Measurements from ENCODE around the gene SPNS2.

Gene SPNS2

GRCh38 chr17:4504188-4504587 is 5.5 kb downstream of the SPNS2 start:
- DNase-seq = no peak

DNA sequence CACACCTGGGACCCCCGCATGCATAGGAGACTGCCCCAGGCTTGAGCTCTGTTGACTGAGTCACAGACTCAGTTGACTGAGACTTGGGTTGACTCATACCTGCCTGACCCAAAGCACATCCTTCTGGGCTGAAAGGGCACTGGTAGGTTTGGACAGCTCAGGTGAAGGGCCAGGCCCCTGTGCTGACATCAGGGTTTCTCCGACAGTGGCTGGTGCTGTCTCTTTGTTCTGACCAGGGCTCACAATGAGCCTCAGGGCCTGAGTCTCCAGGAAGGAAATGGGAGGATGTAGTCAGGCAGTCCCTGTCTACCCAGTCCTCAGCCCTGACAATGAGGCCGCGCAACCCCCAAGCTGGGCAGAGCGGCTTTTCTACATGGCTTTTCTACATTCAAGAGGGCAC is 6.5 kb downstream of the SPNS2 start:
- no peak for DNase-seq

DNA sequence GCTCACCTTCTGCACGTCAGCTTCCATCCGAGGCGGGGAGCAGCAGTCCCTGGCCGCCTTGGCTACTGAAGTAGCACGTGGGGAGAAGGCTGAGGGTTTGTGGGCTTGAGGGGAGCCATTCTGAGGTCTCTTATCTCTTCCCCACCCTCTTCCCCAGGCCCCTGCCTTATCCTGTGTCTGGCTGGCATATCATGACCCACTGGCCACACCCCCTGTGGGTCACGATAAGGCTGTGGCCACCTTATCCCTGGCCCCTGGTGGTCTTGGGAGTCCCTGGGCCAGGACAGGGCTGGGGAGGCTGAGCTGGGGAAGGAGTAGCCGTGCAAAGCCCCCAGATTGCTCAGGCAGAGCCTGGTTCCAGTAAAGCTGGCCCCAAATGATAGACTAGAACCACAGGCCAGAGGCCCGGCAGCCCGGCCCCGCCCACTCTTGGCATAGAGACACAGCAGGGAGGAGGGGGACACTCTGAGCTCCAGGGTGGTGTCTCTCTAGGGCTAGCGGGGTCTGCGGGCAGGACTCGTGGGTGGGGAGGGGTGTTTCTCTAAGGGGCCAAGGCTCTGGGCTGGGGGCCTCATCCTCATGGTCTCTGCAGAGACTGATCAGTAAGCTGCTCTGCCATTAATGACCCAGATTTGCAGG is 7.6 kb downstream of the SPNS2 start:
- DNase-seq = peak; percentile 93

DNA sequence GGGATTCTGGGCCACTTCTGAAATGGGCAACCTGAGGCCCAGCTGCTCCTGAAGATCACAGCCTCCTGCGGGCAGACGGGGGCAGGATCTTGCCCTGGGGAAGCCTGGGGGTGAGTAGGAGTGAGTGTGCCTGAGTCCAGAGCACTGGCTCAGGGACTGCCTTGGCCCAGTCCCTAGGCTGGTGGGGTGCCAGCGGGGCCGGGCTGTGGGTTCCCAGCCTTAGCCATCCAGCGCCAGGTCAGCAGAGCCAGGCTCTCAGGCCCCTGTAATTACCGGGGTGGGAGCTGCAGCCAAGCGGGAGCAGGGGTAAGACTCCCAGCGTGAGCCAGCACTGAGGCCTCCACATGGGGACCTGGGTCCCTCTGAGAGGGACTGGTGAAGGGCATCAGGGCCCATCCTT is 8.2 kb downstream of the SPNS2 start:
- DNase-seq = no peak

- no peak for DNase-seq
Observed at GRCh38 chr17:4507361-4508111, 8.9 kb downstream of the SPNS2 start.

- no peak for DNase-seq
Observed at GRCh38 chr17:4508207-4508606, 9.5 kb downstream of the SPNS2 start.

- no peak for DNase-seq
Observed at GRCh38 chr17:4509401-4509800, 10.7 kb downstream of the SPNS2 start.

DNA sequence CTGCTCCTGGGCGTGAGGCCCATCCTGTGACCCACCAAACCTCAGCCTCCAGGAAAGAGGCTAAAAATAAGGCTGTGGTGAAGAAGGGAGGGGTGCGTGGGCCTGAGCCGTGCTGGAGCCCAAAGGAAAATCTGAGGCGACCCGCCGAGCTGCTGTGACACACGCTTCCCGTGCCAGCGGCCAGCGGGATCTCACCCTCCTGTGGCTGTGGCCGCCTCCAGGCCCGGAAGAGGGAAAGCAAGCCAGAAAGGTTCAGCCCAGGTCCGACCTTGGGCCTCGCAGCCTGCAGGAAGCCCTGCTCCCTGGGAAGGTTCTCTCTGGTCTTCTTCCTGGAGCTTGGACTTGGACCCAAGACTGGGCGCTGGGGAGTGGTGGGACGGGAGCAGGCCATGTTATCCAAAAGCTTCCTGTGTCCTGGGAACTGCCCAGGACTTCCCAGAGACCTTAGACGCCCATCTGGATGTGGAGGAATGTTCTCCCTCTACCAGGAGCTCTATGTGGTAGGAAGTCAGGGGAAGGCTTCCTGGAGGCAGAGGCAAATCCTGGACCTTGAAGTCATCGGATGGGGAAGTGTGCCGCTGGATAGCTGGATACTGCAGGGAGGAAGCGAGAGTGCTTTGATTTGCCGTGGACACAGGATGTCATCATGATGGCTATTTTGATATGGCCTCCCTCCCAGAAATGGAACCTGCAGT is 11.4 kb downstream of the SPNS2 start:
- no peak for DNase-seq

GRCh38 chr17:4510618-4510941 is 11.9 kb downstream of the SPNS2 start:
- no peak for DNase-seq

GRCh38 chr17:4511199-4511932 is 12.7 kb downstream of the SPNS2 start:
- DNase-seq = no peak

- no peak for DNase-seq
Observed at GRCh38 chr17:4512156-4513112, 13.8 kb downstream of the SPNS2 start.

GRCh38 chr17:4513113-4514032 is 14.7 kb downstream of the SPNS2 start:
- no peak for DNase-seq

- no peak for DNase-seq
Observed at GRCh38 chr17:4514206-4514605, 15.5 kb downstream of the SPNS2 start.

DNA sequence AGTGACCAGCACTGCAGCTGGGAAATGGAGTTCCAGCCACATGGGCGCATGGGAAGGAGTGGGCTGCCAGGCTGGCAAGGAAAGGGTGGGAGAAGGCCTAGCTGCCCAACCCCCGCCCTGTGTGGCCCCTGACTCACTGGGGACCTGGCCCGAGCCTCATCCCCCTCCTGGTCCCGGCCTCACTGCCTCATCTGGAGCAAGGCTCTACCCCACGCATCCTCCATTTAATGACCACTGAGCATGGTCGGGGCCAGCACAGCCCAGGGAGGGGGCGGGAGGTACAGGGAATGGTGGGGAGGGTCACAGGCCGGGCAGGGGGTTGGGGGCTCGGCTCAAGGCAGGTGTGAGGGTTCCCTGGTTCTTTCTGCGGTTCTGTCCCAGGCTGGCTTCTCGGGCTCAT is 16.1 kb downstream of the SPNS2 start:
- DNase-seq = no peak

GRCh38 chr17:4515501-4515900 is 16.8 kb downstream of the SPNS2 start:
- no peak for DNase-seq

GRCh38 chr17:4516735-4517134 is 18.1 kb downstream of the SPNS2 start:
- no peak for DNase-seq

DNA sequence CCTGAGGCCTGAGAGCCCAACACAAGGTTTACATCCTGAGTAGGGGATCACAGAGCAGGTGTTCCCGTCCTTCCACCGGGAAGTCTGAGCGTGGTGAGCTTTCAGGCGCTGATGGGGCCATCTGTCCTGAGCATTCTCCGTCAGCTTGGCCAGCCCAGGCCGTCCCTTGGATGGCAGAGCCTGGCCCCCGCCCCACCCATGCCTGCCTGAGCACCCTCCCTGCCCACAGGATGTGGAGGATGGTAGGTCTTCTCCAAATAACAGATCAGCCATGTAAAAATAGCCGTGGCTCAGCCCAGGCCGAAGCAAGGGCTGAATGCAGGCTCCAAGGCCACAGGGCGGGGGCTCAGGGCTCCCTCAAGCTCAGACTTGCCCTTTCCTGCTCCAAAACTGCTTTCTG is 20.2 kb downstream of the SPNS2 start:
- DNase-seq = no peak

- DNase-seq = no peak
Observed at GRCh38 chr17:4519361-4519788, 20.7 kb downstream of the SPNS2 start.

DNA sequence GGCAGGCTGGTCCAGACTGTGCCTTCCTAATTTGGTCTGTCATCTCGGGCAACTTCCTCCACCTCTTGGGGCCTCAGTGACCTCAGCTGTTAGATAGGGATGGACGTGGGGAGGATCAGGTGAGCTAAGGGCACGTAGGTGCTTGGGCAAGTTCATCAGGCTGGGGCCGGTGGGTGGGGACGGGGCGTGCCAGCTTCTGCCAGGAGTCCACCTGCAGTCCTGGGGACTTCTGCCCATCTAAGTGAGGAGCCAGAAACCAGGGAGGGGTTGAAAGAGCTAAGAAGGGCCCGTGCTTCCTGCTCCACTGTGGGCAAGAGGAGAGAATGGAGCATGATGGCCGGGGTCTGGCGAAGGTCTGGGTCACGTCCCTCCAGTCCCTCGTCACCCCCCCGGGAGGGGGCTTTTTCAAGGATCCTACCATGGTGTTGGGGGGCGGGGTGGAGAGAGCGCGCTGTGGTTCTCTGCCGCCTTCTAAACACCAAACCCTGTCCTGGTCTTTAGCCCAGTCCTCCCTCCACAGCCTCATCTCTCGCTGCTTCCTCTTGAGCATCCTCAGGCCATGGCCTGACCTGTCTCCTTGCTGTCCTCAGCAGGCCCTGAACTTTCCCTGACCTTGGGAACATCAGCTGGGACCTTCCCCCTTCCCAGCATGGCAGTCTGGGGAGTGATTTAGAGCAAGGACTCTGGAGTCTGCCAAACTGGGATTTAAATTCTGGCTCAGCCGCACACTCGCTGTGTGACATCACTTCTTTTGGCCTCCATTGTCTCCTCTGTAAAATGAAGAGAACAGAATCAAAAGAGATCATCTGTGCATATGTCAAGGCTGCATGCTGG is 21.6 kb downstream of the SPNS2 start:
- no peak for DNase-seq

GRCh38 chr17:4520894-4521600 is 22.4 kb downstream of the SPNS2 start:
- no peak for DNase-seq

Measured in hematopoietic multipotent progenitor cell treated with erythropoietin and hydrocortisone succinate and interleukin-3 and kit ligand, for 6 days (in vitro differentiated cells).